Stimulated activated CD8-positive, alpha-beta memory T cell treated with anti-CD3 and anti-CD28 coated beads, Interleukin-12 subunit alpha, Interleukin-12 subunit beta, amount 100 ng/mL, for 24 hours (primary cell): ENCODE data around the gene FAM81B.
"Not testable (repeated sequence)": the region's sequence is repeated elsewhere in the genome, so short reads cannot be mapped to it uniquely, and the experiment has no call there.

Source experiments
- DNase-seq: peaks from one replicate; pipeline ENCODE4 v3.0.0-alpha.2; 2020; ENCODE audit errors: extremely low read depth

The FAM81B gene, protein sequence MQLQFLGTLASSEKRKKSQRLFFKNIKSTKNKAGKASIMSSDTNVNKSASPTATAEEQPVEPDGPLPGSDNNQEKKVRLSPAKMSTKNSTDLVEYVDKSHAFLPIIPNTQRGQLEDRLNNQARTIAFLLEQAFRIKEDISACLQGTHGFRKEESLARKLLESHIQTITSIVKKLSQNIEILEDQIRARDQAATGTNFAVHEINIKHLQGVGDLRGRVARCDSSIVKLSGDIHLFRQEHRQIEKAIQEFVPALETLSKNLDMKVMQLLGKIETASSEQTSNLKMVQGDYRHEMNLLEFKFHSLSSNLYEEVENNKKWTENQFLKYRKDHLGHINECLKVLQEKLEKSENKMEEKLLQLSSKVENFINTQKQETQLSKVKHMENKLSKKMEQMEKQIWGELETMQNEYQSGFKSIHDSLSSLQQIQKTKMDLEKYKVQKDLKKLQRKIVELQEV

DNA sequence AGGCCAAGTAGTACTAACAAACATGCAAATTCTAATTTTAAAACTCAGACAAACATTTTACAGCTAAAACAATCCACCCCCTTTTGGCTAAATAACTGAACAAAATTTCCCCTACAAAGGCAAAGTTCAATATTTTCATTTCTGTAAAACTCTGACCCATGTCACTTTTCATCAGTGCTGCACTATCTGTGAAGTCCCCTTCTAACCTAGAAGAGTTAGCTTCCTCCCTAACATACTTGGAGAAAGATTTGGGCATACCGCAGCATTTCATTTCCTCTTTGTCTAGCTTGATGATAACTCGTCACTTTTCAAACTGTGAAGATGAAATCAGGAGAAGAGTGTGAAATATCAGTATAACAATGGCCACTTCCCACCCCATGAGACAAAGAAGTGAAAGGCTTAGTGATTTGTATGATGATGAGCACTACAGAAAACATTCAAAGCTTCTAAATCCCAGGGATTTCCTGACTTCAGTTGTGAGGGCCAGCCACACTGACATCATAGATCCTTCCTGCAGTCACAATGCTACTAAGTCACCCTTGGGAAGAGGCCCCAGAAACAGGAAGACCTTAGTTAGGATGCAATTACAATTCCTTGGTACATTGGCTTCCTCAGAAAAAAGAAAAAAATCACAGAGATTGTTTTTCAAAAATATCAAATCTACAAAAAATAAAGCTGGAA is at the start of gene FAM81B:
TSS of gene FAM81B (plus strand) at position 555 of the 681 bp plus-strand sequence. CDS start at position 579, 24 bp downstream.
- no peak for DNase-seq

GRCh38 chr5:95341444-95341843 is 49.7 kb upstream of the FAM81B start:
- not testable (repeated sequence) for DNase-seq

DNA sequence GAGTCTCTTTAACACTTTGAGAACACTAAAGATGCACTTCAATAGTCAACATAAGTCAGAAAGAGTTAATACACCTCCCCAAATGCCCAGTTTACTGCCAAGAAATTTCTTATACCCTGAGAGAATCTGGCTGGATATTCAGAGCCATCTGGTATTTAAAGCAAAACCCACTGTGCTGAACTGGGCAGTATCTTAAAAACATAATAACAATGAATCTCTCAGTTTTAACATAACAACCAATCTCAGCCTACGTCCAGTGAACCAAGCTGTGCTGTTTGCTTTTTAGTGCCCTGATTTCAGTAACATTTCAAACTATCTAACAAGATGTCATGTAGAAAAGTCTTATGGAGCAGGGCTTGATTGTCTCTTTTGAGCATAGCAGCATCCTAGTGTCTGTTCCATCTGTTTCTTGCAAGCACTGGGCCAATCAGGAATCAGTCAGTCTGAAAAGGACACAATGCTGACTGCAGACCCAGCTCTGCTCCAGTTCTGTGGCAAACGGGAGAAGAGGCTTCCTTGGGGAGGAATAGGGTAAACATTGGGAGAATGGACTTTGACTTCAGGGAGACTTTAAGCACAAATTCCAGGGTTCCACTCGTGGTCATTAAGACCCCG is 43.6 kb upstream of the FAM81B start:
- DNase-seq: no peak

DNA sequence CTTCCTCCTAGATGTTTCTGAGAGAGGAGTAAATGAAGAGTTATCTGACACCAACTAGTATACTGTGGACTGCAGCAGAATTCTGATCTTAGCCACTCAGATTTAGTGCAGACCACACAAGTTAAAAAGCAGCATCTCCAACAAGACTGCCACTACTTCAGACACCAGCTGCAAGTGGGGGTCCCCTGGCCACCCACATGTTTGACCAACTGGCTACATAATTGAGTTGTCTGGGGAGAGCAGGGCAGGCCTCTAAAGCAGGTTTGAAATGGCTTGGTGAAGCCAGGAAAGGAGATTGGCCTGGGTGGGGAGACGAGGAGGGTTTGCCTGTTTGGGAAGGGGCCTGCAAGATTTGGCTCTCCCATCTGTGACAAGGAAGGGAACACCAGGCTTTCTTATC is 40.5 kb upstream of the FAM81B start:
- no peak for DNase-seq

GRCh38 chr5:95352691-95353090 is 38.5 kb upstream of the FAM81B start:
- no peak for DNase-seq

GRCh38 chr5:95358320-95358719 is 32.8 kb upstream of the FAM81B start:
- DNase-seq: no peak

DNA sequence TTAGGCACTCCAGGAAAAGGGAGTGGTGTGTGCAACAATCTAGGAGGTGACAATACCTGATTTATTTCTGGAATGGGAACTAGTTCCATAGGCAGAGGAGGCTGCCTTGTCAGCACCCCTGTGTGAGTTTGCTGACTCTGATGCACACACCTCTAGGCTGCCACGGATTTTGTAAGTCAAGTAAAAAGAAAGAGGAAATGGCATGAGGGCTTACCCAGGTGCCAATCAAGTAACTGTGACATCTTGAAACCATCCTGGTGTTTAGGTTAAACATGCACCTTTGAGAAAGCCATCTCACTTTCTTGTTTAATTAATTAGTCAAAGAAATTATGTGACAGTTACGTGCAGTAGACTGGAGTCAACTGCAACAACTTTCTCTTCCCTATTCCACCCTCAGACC is 32.3 kb upstream of the FAM81B start:
- DNase-seq: no peak

DNA sequence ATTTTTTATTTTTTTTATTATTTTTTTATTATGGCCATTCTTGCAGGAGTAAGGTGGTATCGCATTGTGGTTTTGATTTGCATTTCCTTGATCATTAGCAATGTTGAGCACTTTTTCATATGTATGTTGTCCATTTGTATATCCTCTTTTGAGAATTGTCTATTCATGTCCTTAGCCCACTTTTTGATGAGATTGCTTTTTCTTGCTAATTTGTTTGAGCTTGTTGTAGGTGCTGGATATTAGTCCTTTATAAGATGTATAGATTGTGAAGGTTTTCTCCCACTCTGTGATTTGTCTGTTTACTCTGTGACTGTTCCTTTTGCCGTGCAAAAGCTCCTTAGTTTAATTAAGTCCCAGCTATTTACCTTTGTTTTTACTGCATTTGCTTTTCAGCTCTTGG is 30.5 kb upstream of the FAM81B start:
- not testable (repeated sequence) for DNase-seq

- no peak for DNase-seq
These were observed 25.7 kb upstream of the FAM81B start for GRCh38 chr5:95365302-95366095.

DNA sequence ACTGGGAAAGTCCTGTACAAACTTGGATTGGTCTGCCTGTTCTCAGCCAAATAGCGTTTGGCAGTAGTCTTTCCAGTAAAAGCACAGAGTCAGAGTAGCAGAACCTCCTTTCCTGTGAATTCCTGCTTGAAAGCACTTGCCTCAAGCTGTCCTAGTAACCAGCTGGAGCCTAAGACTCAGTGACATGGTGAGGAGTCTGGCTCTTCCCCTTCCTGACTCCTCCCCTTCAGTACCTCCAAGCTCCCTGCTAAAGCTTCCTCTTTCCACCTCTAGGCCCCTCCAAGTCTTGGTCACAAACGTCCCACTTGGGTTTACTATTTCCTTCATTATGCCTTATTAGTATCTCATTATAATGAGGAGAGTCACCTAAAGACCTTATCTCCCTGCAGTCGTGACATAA is 21.4 kb upstream of the FAM81B start:
- DNase-seq: no peak

DNA sequence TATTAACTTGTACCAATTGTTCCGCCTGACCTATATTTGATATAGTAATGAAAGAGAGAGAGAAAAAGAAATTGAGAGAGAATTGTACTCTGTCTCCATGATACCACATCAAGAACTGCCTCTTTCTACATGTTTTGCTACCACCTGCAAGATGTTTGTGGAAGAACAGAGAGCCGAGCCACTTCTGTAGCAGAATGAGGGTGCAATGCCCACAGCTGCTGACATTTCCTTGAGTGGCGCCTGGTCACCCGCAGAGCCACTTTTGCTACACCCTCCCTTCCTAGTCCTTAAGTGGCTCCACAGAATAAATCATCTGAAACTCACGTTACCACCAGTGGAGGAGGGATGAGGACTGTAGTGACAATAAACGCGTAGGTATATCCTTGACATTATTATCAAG is 17.1 kb upstream of the FAM81B start:
- DNase-seq: no peak

- no peak for DNase-seq
These were observed 15.6 kb upstream of the FAM81B start for GRCh38 chr5:95375591-95375990.

- no peak for DNase-seq
These were observed 12.0 kb upstream of the FAM81B start for GRCh38 chr5:95379133-95379532.

GRCh38 chr5:95380103-95380628 is 11.0 kb upstream of the FAM81B start:
- no peak for DNase-seq

- no peak for DNase-seq
These were observed 8.4 kb upstream of the FAM81B start for GRCh38 chr5:95382801-95383200.

DNA sequence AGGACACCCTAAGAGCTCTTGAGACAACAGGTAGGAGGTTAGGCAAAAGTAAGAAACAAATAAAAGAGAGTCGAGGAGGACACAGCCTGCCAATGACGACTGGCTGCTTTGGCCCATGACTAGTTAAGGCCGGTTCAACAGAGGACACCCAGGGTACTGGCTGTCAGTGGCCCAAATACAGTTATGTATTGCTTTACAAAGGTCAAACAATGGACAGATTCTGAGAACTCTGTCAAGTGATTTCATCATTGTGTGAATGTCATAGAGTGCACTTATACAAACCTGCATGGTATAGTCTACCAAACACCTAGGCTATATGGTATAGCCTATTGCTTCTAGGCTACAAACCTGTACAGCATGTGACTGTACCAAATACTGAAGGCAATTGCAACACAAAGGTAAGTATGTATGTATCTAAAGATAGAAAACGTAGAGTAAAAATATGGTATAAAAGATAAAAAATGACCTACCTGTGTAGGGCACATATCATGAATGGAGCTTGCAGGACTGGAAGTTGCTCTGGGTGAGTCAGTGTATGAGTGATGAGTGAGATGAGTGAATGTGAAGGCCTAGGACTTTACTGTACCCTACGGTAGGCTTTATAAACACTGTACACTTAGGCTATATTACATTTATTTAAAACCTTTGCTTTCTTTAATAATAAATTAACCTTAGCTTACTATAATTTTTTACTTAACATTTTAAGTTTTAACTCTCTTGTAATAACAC is 6.5 kb upstream of the FAM81B start:
- no peak for DNase-seq

DNA sequence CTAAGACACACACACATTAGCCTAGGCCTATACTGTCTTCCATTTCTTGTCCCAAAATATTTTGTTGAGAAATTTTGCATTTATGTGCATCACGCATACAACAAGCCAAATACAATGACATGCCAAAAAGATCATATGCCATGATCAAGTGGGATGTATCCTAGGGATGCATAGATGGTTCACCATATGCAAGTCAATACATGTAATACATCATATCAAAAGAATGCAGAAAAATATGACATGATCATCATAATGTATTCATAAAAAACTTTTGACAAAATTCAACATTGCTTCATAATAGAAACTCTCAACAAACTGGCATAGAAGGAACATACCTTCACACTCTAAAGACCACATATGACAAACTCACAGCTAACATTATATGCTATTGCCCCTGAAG is 5.8 kb upstream of the FAM81B start:
- DNase-seq: no peak

- DNase-seq: not testable (repeated sequence)
These were observed 799 bp downstream of the FAM81B start for GRCh38 chr5:95391965-95392364.

GRCh38 chr5:95392593-95393182 is 1.5 kb downstream of the FAM81B start:
- DNase-seq: no peak

GRCh38 chr5:95393279-95393678 is 2.1 kb downstream of the FAM81B start:
- no peak for DNase-seq

DNA sequence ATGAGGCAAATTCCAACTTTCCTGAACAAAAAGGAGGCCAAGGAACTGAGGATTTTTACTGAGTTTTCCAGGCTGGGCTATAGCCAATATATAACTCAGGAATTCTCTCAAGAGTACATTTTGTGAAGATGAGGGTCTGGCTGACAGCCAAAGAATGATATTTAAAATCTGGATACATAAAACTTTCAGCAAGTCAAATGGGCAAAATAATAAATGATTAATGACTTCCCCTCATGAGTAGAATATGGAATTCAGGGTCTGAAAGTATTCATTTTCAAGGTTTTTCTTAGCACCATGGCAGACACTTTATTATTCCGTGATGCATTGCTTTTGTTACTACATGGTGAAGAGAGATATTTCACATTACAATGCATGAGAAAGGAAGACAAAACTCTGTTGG is 7.8 kb downstream of the FAM81B start:
- DNase-seq: no peak
